Subcutaneous abdominal adipose tissue (tissue), 5 donors: ENCODE data around the gene KCNS3.

ENCODE experiments used
- H3K27ac ChIP-seq: one replicate; pipeline ENCODE4 v1.7.0; 2013; ENCODE audit warnings: low read depth, mild to moderate bottlenecking, inconsistent platforms, low read length, moderate library complexity
- H3K27me3 ChIP-seq, 5 donors: one replicate each; pipeline ENCODE4 v1.7.0; 2013; ENCODE audit warnings: low read length in 5 of 5, inconsistent platforms in 1 of 5; ENCODE audit not compliant: control insufficient read depth in 5 of 5, insufficient read depth in 4 of 5
- H3K36me3 ChIP-seq, 5 donors: one replicate each; pipeline ENCODE4 v1.7.0; 2013; ENCODE audit warnings: low read length in 5 of 5; ENCODE audit not compliant: control insufficient read depth in 5 of 5, insufficient read depth in 5 of 5
- H3K4me1 ChIP-seq, 5 donors: one replicate each; pipeline ENCODE4 v1.7.0; 2013; ENCODE audit warnings: low read length in 5 of 5, mild to moderate bottlenecking in 3 of 5, moderate library complexity in 1 of 5; ENCODE audit not compliant: control insufficient read depth in 5 of 5, insufficient read depth in 5 of 5
- H3K4me3 ChIP-seq, 5 donors: one replicate each; pipeline ENCODE4 v1.7.0; 2013; ENCODE audit warnings: low read length in 5 of 5, low read depth in 1 of 5
- H3K9ac ChIP-seq, 5 donors: one replicate each; pipeline ENCODE4 v1.7.0; 2013; ENCODE audit warnings: low read length in 5 of 5, mild to moderate bottlenecking in 4 of 5, moderate library complexity in 3 of 5
- H3K9me3 ChIP-seq, 5 donors: one replicate each; pipeline ENCODE4 v1.7.0; 2013; ENCODE audit warnings: low read length in 5 of 5; ENCODE audit not compliant: control insufficient read depth in 5 of 5
- donor health status: healthy.
- donor health status: healthy.
- donor health status: healthy.
- donor health status: healthy.
- donor health status: healthy.

Gene KCNS3

DNA sequence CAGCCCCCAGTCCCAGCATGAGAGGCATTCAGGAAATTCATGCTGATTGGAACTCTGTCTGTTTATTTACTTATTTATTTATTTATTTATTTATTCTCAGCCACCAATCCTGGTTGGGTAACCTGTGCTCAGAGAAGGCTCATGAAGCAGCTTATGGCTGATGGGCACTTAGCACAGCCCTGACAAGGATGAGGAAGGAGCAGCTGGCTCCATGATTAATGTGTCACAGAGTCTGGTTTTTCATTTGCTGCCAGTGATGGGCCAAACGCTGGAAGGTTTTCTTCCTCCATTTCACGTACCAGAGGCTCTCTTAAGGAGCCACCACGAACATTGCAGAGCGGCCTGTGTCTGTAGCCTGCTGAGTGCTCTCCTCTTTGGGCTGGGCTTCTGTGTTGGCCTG lies 28.3 kb upstream of the KCNS3 start:
- Histone ChIP-seq H3K4me1 (no peaks in the 10 kb centered on the region), H3K27ac (no peak overlapping the region), H3K27me3 (peaks cover 0 to 10% (median 2%) of the 10 kb centered on the region in 5 donors), H3K9me3 (no peaks in the 10 kb centered on the region), H3K36me3 (no peaks in the 10 kb centered on the region), H3K9ac (no peak overlapping the region), H3K4me3 (no peak overlapping the region)

DNA sequence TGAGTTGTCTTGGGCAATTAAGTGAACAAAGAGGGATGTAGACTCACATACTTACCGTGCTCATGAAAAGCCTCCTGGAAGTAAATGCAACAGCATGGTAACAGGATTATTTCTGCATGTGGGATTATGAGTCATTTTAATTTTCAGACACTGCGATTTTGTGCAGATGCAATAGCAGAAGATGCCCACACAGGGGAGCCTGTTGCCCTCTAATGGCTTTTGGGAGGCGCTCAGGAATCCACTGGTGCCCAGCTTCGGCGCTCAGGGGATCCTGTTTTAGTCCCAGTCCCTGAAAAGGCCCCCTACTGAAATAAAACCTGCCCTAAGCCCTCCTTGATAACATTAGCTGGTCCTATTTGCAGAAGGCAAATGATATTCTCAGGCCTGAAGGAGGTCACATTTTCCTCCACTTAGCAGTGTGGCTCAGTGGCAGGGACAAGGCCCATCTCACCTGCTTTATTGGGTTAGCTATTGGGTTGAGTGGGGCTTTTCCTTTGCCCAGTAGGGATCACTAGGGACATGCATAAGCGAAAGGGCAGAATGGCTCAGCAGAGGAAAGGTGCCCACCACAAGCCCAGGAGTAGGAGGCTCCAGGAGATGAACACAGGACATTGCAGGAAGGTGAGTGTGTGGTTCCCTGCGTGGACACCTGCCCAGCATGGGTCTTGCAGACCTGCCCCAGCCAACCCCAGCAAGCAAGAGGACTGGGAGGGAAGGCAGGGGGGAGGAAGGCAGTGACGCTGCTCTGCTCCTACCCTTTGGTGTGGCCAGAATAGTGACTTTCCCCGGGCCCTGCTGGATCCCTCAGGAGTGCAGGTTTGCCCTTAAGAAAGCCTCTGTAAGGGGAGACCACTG lies 26.5 kb upstream of the KCNS3 start:
- Histone ChIP-seq H3K36me3 (no peaks in the 10 kb centered on the region), H3K4me3 (no peak overlapping the region), H3K27ac (no peak overlapping the region), H3K9me3 (no peaks in the 10 kb centered on the region), H3K9ac (no peak overlapping the region), H3K4me1 (no peaks in the 10 kb centered on the region), H3K27me3 (peaks cover 0 to 10% (median 2%) of the 10 kb centered on the region in 5 donors)

DNA sequence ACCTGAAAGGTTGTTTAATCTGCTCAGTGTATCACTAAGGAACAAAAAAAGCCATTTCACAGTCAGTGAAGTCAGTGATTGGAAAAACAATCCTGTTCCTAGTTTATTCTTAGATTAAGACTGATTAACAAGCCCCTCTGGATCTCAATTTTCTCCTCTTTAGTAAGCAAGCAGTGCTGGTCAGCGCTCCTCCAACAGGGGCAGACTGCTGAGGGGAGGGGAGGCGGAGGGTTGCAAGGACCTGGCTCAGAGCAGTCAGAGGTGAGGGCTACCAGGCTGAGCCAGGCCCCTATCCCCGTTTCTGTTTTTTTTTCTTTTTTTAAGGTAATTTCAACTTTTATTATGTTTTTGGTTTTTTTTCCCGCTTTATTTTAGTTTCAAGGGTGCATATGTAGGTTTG lies 24.7 kb upstream of the KCNS3 start:
- H3K27me3 ChIP-seq: peaks cover 2 to 14% (median 4%) of the 10 kb centered on the region in 5 donors
- H3K9me3 ChIP-seq: no peaks in the 10 kb centered on the region
- no peak overlapping the region for H3K9ac ChIP-seq
- H3K4me3 ChIP-seq: no peak overlapping the region
- no peak overlapping the region for H3K27ac ChIP-seq
- H3K4me1 ChIP-seq: no peaks in the 10 kb centered on the region
- H3K36me3 ChIP-seq: no peaks in the 10 kb centered on the region

DNA sequence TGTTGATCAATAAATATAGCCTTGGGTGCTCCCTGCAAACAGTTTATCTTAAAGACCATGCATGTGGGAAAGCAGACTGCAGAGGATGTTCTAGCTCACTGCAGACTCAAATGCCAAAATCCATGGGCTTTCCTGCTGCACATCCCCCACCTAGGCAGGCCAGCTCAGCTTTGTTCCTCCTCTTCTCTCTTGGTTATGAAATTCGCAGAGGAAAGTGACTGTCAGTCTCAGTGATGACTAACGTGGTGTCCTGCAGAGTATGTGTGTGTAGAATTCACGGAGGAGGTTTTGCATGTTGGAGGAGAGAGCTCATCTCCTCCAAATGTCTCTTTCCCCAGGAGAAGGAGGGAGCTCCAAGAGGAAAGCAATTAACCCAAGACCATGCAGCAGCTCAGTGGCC lies 21.4 kb upstream of the KCNS3 start:
- H3K27ac ChIP-seq: no peak overlapping the region
- no peaks in the 10 kb centered on the region for H3K4me1 ChIP-seq
- peaks cover 4 to 12% (median 5%) of the 10 kb centered on the region in 5 donors for H3K27me3 ChIP-seq
- no peak overlapping the region for H3K4me3 ChIP-seq
- no peak overlapping the region for H3K9ac ChIP-seq
- H3K9me3 ChIP-seq: no peaks in the 10 kb centered on the region
- H3K36me3 ChIP-seq: no peaks in the 10 kb centered on the region

DNA sequence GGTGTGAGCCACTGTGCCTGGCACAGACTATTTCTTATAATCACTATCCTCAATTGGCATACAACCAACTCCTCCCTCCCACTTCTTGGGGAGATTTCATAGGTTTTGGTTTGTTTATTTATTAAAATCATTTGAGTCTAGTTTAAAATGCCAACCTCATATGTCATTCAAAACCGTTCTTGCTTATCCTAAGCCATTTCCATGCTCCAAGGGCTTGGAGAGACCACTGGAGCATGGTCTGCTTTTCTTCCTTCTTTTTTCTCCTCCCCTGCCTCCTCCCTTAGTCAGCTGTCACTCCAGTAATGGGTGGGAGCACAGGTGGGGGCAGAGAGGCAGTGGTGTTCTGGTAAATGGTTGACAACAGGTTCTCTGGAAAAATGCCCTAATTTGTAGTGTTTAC lies 20.4 kb upstream of the KCNS3 start:
- Histone ChIP-seq H3K9ac (no peak overlapping the region), H3K4me1 (no peaks in the 10 kb centered on the region), H3K9me3 (no peaks in the 10 kb centered on the region), H3K4me3 (no peak overlapping the region), H3K36me3 (no peaks in the 10 kb centered on the region), H3K27ac (no peak overlapping the region), H3K27me3 (peaks cover 0 to 4% (median 4%) of the 10 kb centered on the region in 5 donors)

DNA sequence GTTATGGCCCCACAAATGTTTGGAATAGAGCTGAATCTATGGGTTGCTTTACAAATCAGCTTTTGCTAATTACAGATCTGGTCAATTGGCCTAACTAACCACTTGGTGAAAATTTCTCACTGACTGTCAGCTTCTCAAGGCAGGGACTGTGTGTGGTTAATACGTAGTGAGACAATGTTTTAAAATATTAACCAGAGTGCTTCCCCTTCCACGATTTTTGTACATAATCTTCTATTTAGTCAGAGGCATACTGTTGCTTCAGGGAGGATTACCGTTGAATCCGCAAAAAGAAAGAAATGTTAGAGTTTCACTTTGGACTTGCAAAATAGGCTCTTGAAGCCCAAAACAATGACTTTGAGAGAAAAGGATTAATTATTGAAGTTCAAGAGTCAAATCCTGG lies 14.9 kb upstream of the KCNS3 start:
- no peak overlapping the region for H3K27ac ChIP-seq
- no peak overlapping the region for H3K4me3 ChIP-seq
- no peaks in the 10 kb centered on the region for H3K4me1 ChIP-seq
- peaks cover 0 to 3% (median 0%) of the 10 kb centered on the region in 5 donors for H3K27me3 ChIP-seq
- no peaks in the 10 kb centered on the region for H3K9me3 ChIP-seq
- no peak overlapping the region for H3K9ac ChIP-seq
- H3K36me3 ChIP-seq: no peaks in the 10 kb centered on the region

DNA sequence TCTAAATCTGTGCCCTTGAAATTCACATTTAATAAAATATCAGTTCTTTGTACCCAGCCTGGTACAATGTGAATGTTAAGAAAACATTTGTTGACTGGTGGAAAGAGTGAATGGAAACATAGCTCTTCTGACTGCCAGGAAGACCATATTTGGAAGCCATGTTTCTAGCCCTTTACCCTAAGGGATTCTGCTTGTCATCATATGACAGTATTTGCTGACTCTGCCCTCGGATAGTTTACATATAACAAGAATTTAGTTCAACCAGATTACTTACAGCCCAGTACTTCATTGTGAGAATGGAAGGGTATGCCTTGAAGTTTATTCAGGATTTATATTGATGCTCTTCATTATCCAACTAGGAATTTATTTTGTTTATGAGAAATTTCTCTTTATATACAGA lies 13.8 kb upstream of the KCNS3 start:
- Histone ChIP-seq H3K27me3 (peaks cover 0 to under 1% (median 0%) of the 10 kb centered on the region in 5 donors), H3K9ac (no peak overlapping the region), H3K36me3 (no peaks in the 10 kb centered on the region), H3K9me3 (no peaks in the 10 kb centered on the region), H3K4me1 (no peaks in the 10 kb centered on the region), H3K27ac (no peak overlapping the region), H3K4me3 (no peak overlapping the region)

DNA sequence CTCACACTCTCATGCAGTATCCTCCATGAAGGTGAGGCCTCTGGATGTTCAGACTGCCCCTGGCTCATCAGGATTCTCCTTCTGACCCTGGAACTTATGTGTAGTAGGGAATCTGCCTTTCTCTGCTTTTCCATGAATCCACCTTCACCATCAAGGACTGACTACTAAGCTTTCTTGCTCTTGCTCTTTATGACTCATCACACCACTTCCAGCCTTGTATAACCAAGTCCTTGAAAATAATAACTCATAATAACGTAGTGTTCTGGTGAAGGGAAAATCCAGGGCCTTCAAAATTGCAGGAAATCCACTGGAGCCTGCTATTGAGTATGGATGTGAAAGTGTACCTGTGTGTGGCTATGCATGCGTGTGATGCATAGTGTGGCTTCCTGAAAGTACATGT lies 11.3 kb upstream of the KCNS3 start:
- Histone ChIP-seq H3K9me3 (no peaks in the 10 kb centered on the region), H3K4me3 (no peak overlapping the region), H3K27me3 (no peaks in the 10 kb centered on the region), H3K36me3 (no peaks in the 10 kb centered on the region), H3K4me1 (no peaks in the 10 kb centered on the region), H3K27ac (no peak overlapping the region), H3K9ac (no peak overlapping the region)

DNA sequence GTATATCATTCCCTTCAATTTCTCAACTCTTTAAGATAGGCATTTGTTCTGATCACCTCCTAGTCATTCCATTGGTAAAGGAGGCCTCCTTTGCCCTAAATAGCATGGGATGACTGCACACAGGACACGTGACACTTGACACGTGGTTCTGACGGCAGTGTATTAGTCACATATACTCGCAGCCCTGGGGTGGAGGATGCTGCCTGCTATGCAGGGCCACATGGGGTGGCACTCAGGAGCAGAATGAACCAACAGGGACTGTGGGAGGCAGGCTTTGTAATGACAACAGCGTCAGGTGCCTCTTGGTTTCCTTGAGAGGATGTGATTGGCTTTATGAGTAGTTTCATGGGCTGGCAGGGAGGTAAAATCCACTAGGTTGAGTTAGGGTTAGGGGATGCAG lies 9.3 kb upstream of the KCNS3 start:
- Histone ChIP-seq H3K4me1 (no peaks in the 10 kb centered on the region), H3K9me3 (no peaks in the 10 kb centered on the region), H3K27ac (no peak overlapping the region), H3K9ac (no peak overlapping the region), H3K36me3 (no peaks in the 10 kb centered on the region), H3K27me3 (no peaks in the 10 kb centered on the region), H3K4me3 (no peak overlapping the region)

DNA sequence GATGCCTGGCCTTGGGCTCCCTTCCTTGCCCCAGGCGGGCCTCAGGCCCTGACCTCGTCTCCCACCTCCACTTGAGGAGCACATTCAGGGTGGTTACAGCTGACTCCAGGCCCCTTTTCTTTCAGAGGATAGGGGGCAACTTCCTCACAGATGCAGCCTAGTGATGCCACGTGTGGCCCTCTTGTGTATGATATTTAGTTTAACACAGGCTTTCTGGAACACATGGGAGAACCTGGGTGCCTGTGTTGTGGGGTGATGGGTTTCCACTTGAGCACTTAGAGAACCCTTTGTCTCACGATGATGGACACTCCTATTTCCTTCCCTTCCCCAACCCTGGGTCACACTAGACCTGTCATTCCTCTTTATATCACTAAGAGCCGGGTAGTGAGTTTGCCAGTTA lies 6.8 kb upstream of the KCNS3 start:
- Histone ChIP-seq H3K27ac (no peak overlapping the region), H3K4me1 (no peaks in the 10 kb centered on the region), H3K36me3 (no peaks in the 10 kb centered on the region), H3K4me3 (no peak overlapping the region), H3K9me3 (no peaks in the 10 kb centered on the region), H3K27me3 (peaks cover 0 to 12% (median 4%) of the 10 kb centered on the region in 5 donors), H3K9ac (no peak overlapping the region)
